ENCODE measurements around the gene VIL1.

Gene VIL1

GRCh38 chr2:218387369-218388194, 31.3 kb upstream of the VIL1 start (continued):
- TF ChIP-seq, protein P1, sequence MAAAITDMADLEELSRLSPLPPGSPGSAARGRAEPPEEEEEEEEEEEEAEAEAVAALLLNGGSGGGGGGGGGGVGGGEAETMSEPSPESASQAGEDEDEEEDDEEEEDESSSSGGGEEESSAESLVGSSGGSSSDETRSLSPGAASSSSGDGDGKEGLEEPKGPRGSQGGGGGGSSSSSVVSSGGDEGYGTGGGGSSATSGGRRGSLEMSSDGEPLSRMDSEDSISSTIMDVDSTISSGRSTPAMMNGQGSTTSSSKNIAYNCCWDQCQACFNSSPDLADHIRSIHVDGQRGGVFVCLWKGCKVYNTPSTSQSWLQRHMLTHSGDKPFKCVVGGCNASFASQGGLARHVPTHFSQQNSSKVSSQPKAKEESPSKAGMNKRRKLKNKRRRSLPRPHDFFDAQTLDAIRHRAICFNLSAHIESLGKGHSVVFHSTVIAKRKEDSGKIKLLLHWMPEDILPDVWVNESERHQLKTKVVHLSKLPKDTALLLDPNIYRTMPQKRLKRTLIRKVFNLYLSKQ (tag by site-specific recombination; IDR thresholded peaks at IDR 0.05; ENCODE audit: borderline replicate concordance): no peak
- TF ChIP-seq ZNF548 (tag by site-specific recombination; IDR thresholded peaks at IDR 0.05): no peak
- peak; percentile 86 for TF ChIP-seq SCRT2 (tag by site-specific recombination; IDR thresholded peaks at IDR 0.05)
- no peak for TF ChIP-seq ZNF571 (tag by site-specific recombination; IDR thresholded peaks at IDR 0.05)
- TF ChIP-seq ZNF266 (tag by site-specific recombination; IDR thresholded peaks at IDR 0.05; ENCODE audit: low read depth): no peak
- peak; percentile 46 for TF ChIP-seq ZNF398 (tag by site-specific recombination; IDR thresholded peaks at IDR 0.05)
- TF ChIP-seq ZNF239 (tag by site-specific recombination; IDR thresholded peaks at IDR 0.05): no peak
- no peak for TF ChIP-seq ZNF416 (tag by site-specific recombination; IDR thresholded peaks at IDR 0.05)
- TF ChIP-seq ZNF10 (tag by site-specific recombination; IDR thresholded peaks at IDR 0.05): peak; percentile 91
- no peak for TF ChIP-seq TRIM28 (IDR thresholded peaks at IDR 0.05; ENCODE audit: borderline replicate concordance, low read length)
- no peak for TF ChIP-seq ZNF354C (tag by site-specific recombination; IDR thresholded peaks at IDR 0.05; ENCODE audit: borderline replicate concordance, low read depth)
- TF ChIP-seq KLF1 (tag by site-specific recombination; IDR thresholded peaks at IDR 0.05): peak; percentile 26; the same call in 1 of the 2 replicates
- peak; percentile 48; the same call in 1 of the 2 replicates for TF ChIP-seq ZNF24 (tag by site-specific recombination; IDR thresholded peaks at IDR 0.05)
- TF ChIP-seq ZNF112 (tag by site-specific recombination; IDR thresholded peaks at IDR 0.05): no peak
- TF ChIP-seq, protein P2, sequence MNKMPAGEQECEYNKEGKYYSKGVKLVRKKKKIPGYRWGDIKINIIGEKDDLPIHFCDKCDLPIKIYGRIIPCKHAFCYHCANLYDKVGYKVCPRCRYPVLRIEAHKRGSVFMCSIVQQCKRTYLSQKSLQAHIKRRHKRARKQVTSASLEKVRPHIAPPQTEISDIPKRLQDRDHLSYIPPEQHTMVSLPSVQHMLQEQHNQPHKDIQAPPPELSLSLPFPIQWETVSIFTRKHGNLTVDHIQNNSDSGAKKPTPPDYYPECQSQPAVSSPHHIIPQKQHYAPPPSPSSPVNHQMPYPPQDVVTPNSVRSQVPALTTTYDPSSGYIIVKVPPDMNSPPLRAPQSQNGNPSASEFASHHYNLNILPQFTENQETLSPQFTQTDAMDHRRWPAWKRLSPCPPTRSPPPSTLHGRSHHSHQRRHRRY (tag by site-specific recombination; IDR thresholded peaks at IDR 0.05): no peak
- no peak for TF ChIP-seq ZNF423 (tag by site-specific recombination; IDR thresholded peaks at IDR 0.05)
- peak; percentile 93 for TF ChIP-seq GLIS1 (tag by site-specific recombination; IDR thresholded peaks at IDR 0.05)
- no peak for TF ChIP-seq ZNF324 (tag by site-specific recombination; IDR thresholded peaks at IDR 0.05)
- TF ChIP-seq, protein P3, sequence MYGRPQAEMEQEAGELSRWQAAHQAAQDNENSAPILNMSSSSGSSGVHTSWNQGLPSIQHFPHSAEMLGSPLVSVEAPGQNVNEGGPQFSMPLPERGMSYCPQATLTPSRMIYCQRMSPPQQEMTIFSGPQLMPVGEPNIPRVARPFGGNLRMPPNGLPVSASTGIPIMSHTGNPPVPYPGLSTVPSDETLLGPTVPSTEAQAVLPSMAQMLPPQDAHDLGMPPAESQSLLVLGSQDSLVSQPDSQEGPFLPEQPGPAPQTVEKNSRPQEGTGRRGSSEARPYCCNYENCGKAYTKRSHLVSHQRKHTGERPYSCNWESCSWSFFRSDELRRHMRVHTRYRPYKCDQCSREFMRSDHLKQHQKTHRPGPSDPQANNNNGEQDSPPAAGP (tag by site-specific recombination; IDR thresholded peaks at IDR 0.05): peak; percentile 34; the same call in 1 of the 2 replicates
- no peak for TF ChIP-seq ZBTB48 (tag by site-specific recombination; IDR thresholded peaks at IDR 0.05)
- TF ChIP-seq ZNF335 (tag by site-specific recombination; conservative IDR thresholded peaks at IDR 0.05): peak; percentile 78
- TF ChIP-seq ZNF311 (tag by site-specific recombination; IDR thresholded peaks at IDR 0.05; ENCODE audit: borderline replicate concordance): no peak
- 0 out of 2 replicates have a peak, but pooled peaks have one; percentile 40 for TF ChIP-seq ZNF561 (tag by site-specific recombination; IDR thresholded peaks at IDR 0.05; ENCODE audit: borderline replicate concordance)
- no peak for TF ChIP-seq ZNF654 (tag by site-specific recombination; IDR thresholded peaks at IDR 0.05; ENCODE audit: low read depth)
- TF ChIP-seq ZNF174 (tag by site-specific recombination; IDR thresholded peaks at IDR 0.05): no peak
- no peak for TF ChIP-seq HOXD13 (CRISPR knock-in tag; IDR thresholded peaks at IDR 0.05; ENCODE audit: borderline replicate concordance)
- no peak for TF ChIP-seq ZNF114 (tag by site-specific recombination; IDR thresholded peaks at IDR 0.05)
- TF ChIP-seq ZSCAN16 (tag by site-specific recombination; IDR thresholded peaks at IDR 0.05): no peak
- peak; percentile 72 for TF ChIP-seq ATF2 (tag by site-specific recombination; IDR thresholded peaks at IDR 0.05; ENCODE audit: low read depth)
- TF ChIP-seq GFI1B (tag by site-specific recombination; IDR thresholded peaks at IDR 0.05): no peak
- no peak for TF ChIP-seq ZNF223 (tag by site-specific recombination; IDR thresholded peaks at IDR 0.05)
- TF ChIP-seq ZSCAN30 (tag by site-specific recombination; IDR thresholded peaks at IDR 0.05): peak; percentile 78; the same call in 1 of the 2 replicates
- TF ChIP-seq ZNF626 (tag by site-specific recombination; IDR thresholded peaks at IDR 0.05): no peak
